ENCODE data around the gene NHERF1. TPM values are rescaled to one million over a fixed set of nuclear protein-coding genes. Genes with fewer than 3 reads are reported as not detected.
A peak's percentile ranks its signal among the peaks of the same experiment; 100 is the strongest.

The NHERF1 gene
- total RNA-seq, 2 experiments from 2014 or later = 73.2 to 116 TPM

DNA sequence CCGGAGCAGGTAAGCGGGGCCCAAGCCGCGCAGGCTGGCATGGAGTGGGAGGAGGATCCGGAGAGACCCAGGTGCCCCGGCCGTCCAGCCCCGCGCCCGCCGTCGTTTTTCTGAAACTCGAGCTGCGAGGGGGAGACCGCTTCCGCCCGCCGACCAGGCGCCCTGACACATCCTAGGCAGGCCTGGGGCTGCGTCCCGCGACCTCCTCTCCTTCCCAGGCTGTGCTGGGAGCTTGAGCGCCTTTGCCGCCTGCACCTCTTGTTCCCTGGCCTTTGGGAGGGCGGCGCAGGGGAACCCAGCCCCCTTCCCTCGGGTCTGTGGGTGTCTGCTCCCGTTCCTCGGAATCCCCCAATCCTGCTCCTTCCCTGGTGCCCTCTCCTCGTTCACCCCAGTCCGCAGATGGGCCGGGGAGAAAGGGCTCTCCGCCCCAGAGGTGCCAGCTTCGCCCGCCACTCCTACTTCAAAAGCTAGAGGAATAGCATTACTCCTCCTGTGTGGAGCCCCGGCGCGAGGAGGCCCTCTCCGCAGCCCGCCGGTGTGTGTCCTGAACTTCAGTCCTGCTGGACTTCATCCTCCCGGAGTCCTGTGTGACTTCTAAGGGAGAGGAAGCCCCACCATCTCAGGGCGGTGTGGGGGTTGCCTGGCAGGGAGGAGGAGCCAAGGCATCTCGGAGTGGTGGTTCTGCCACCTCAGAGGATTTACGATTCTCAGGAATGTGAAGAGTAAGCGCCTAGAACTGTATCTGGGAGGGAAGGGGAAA lies 1.0 kb downstream of the NHERF1 start:
- Histone ChIP-seq H3K4me3 (ENCODE audit: low read depth, low read length, poor library complexity, severe bottlenecking) (peak overlapping the region; percentile 86), H3K4me1 (ENCODE audit: insufficient read depth, low read length, poor library complexity, severe bottlenecking) (peaks cover 33% of the 10 kb centered on the region), H3K36me3 (ENCODE audit: insufficient read depth, low read length) (peaks cover 25% of the 10 kb centered on the region), H3K9me3 (ENCODE audit: low read length) (no peaks in the 10 kb centered on the region), H2AFZ (ENCODE audit: low read length) (no peak overlapping the region), H3K4me2 (ENCODE audit: low read length) (peak overlapping the region; percentile 87), H3K27ac (ENCODE audit: low read depth, low read length, poor library complexity, severe bottlenecking) (peak overlapping the region; percentile 69), H4K20me1 (ENCODE audit: insufficient read depth, low read length) (peaks cover 11% of the 10 kb centered on the region; the same call in 1 of the 2 replicates), H3K79me2 (ENCODE audit: insufficient read depth, low read depth, low read length) (peaks cover 26% of the 10 kb centered on the region; the same call in 1 of the 2 replicates), H3K9me2 (ENCODE audit: insufficient read depth, low read length) (no peaks in the 10 kb centered on the region)
- POLR2A ChIA-PET = interaction anchor here (0.6 to 2.1 kb wide), 12 partner anchors 9 to 124 kb away, joined by 3 to 8 read pairs (median 4); partner anchors contain the start of genes FDXR and RAB37
- BruUV-seq (replicated peaks) = no TSS peak
- CTCF ChIA-PET (ENCODE audit: unreplicated experiment) = interaction anchor here (0.5 to 1.6 kb wide), 6 partner anchors 10 to 775 kb away, joined by 3 to 6 read pairs (median 3); partner anchors contain the start of gene NAT9
- TF ChIP-seq, protein P1, sequence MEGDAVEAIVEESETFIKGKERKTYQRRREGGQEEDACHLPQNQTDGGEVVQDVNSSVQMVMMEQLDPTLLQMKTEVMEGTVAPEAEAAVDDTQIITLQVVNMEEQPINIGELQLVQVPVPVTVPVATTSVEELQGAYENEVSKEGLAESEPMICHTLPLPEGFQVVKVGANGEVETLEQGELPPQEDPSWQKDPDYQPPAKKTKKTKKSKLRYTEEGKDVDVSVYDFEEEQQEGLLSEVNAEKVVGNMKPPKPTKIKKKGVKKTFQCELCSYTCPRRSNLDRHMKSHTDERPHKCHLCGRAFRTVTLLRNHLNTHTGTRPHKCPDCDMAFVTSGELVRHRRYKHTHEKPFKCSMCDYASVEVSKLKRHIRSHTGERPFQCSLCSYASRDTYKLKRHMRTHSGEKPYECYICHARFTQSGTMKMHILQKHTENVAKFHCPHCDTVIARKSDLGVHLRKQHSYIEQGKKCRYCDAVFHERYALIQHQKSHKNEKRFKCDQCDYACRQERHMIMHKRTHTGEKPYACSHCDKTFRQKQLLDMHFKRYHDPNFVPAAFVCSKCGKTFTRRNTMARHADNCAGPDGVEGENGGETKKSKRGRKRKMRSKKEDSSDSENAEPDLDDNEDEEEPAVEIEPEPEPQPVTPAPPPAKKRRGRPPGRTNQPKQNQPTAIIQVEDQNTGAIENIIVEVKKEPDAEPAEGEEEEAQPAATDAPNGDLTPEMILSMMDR (conservative IDR thresholded peaks at IDR 0.05; ENCODE audit: low read length) = 0 out of 2 replicates have a peak, but pooled peaks have one; percentile 16
- TF ChIP-seq EZH2phosphoT487 (IDR thresholded peaks at IDR 0.05; ENCODE audit: borderline replicate concordance, low read depth, low read length) = no peak
- DNase-seq (ENCODE audit: low spot score) = peak; percentile 69
- intact Hi-C loops (cut with micrococcal nuclease; ENCODE audit: unreplicated experiment) = loop anchor here (1.0 kb wide), 2 partner anchors 21 to 32 kb away; no protein-coding TSS in a partner anchor

GRCh38 chr17:74750039-74750326 lies 1.6 kb downstream of the NHERF1 start:
- H3K4me2 ChIP-seq (ENCODE audit: low read length) = peak overlapping the region; percentile 87
- peaks cover 26% of the 10 kb centered on the region; the same call in 1 of the 2 replicates for H3K79me2 ChIP-seq (ENCODE audit: insufficient read depth, low read depth, low read length)
- no peak for TF ChIP-seq EZH2phosphoT487 (IDR thresholded peaks at IDR 0.05; ENCODE audit: borderline replicate concordance, low read depth, low read length)
- CTCF ChIA-PET (ENCODE audit: unreplicated experiment) = interaction anchor here (1.6 kb wide), 1 partner anchor 26 kb away, joined by 6 read pairs; the partner anchor contains the start of gene NAT9
- POLR2A ChIA-PET = interaction anchor here (0.7 to 2.1 kb wide), 6 partner anchors 8 to 123 kb away, joined by 3 to 8 read pairs (median 4); partner anchors contain the start of gene FDXR
- intact Hi-C loops (cut with micrococcal nuclease; ENCODE audit: unreplicated experiment) = no loop called here
- no peak overlapping the region for H3K27ac ChIP-seq (ENCODE audit: low read depth, low read length, poor library complexity, severe bottlenecking)
- H3K4me3 ChIP-seq (ENCODE audit: low read depth, low read length, poor library complexity, severe bottlenecking) = peak overlapping the region; percentile 86
- peaks cover 27% of the 10 kb centered on the region for H3K36me3 ChIP-seq (ENCODE audit: insufficient read depth, low read length)
- peaks cover 11% of the 10 kb centered on the region; the same call in 1 of the 2 replicates for H4K20me1 ChIP-seq (ENCODE audit: insufficient read depth, low read length)
- BruUV-seq (replicated peaks) = no TSS peak
- H2AFZ ChIP-seq (ENCODE audit: low read length) = no peak overlapping the region
- H3K9me2 ChIP-seq (ENCODE audit: insufficient read depth, low read length) = no peaks in the 10 kb centered on the region
- H3K9me3 ChIP-seq (ENCODE audit: low read length) = no peaks in the 10 kb centered on the region
- peaks cover 29% of the 10 kb centered on the region for H3K4me1 ChIP-seq (ENCODE audit: insufficient read depth, low read length, poor library complexity, severe bottlenecking)
- DNase-seq (ENCODE audit: low spot score) = no peak

DNA sequence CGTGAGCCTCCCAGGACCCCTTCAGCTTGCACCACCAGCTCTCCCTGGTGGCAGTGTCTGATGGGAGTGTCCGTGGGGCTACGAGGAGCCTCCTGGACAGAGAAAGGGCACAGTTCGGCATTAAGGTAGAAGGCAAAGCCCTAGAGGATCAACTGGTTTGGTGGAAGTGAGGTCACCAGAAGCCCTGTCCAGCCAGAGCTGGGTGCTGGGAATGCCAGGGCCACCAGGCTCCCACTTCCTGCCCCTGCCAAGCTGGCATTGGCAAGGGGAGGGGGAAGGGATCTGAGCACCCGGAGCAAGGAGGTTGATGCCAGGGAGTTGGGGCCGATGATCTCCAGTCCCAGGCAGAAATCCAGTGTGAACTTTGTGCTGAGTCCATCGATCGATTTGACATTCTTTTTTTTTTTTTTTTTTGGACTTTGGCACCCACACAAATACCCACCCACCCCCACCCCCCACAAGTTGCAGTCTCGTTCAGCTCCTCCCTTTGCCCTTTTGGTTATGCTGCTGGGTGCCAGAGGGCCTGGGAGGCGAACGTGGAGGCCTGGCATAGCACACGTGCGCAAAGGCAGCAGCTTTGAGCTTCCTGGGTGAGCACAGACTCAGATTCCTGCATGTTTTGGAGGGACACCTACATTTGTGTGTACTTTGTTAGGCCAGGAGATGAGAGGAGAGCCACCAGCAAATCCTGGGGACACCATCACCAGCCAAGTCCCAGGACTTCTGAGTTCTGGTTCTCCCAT lies 2.1 kb downstream of the NHERF1 start:
- POLR2A ChIA-PET = interaction anchor here (0.6 to 2.1 kb wide), 7 partner anchors 8 to 93 kb away, joined by 3 to 8 read pairs (median 4); no protein-coding TSS in a partner anchor
- no peak for DNase-seq (ENCODE audit: low spot score)

More for the DNA sequence above, 2.1 kb downstream of the NHERF1 start:
- Histone ChIP-seq H2AFZ (ENCODE audit: low read length) (no peak overlapping the region), H3K4me3 (ENCODE audit: low read depth, low read length, poor library complexity, severe bottlenecking) (peak overlapping the region; percentile 86), H3K79me2 (ENCODE audit: insufficient read depth, low read depth, low read length) (peaks cover 26% of the 10 kb centered on the region; the same call in 1 of the 2 replicates), H3K4me1 (ENCODE audit: insufficient read depth, low read length, poor library complexity, severe bottlenecking) (peaks cover 29% of the 10 kb centered on the region), H3K36me3 (ENCODE audit: insufficient read depth, low read length) (peaks cover 27% of the 10 kb centered on the region), H4K20me1 (ENCODE audit: insufficient read depth, low read length) (peaks cover 11% of the 10 kb centered on the region; the same call in 1 of the 2 replicates), H3K4me2 (ENCODE audit: low read length) (peak overlapping the region; percentile 87), H3K9me2 (ENCODE audit: insufficient read depth, low read length) (no peaks in the 10 kb centered on the region), H3K27ac (ENCODE audit: low read depth, low read length, poor library complexity, severe bottlenecking) (no peak overlapping the region), H3K9me3 (ENCODE audit: low read length) (no peaks in the 10 kb centered on the region)
- intact Hi-C loops (cut with micrococcal nuclease; ENCODE audit: unreplicated experiment) = no loop called here
- TF ChIP-seq, protein P1 (conservative IDR thresholded peaks at IDR 0.05; ENCODE audit: low read length) = no peak
- no peak for TF ChIP-seq EZH2phosphoT487 (IDR thresholded peaks at IDR 0.05; ENCODE audit: borderline replicate concordance, low read depth, low read length)
- CTCF ChIA-PET (ENCODE audit: unreplicated experiment) = interaction anchor here (1.6 kb wide), 1 partner anchor 25 kb away, joined by 6 read pairs; the partner anchor contains the start of gene NAT9
- BruUV-seq (replicated peaks) = no TSS peak

Data from OCI-LY7 (cell line).